ENCODE results near the gene GPA33.

DNA sequence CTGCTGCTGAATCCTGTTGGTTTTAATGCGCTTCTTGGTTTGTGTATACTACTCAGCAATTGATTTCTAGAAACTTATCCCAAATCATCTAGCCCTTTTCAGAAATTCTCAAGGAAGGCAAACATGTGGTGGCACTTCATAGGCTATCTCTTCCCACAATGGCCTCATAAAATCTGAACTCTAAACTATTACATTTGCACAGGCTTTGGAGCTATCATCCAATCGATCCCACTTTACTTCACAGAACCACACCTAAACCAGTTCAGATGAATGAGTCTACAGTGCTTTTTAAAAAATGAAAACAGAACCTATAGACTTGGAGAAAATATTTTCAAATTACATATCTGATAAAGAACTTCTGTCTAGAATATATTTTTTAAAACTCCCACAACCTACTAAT is 10.6 kb upstream of the GPA33 start:
- no peak for TF ChIP-seq POLR2AphosphoS5 (IDR thresholded peaks at IDR 0.05; ENCODE audit: borderline replicate concordance, low read depth, low read length)
- no peak for TF ChIP-seq EZH2 (IDR thresholded peaks at IDR 0.05)
- no peak for TF ChIP-seq FOXP2 (optimal IDR thresholded peaks at IDR 0.05; ENCODE audit: control extremely low read depth, extremely low read length, insufficient read depth)
